ENCODE measurements around the gene PDHA1.

Gene PDHA1

DNA sequence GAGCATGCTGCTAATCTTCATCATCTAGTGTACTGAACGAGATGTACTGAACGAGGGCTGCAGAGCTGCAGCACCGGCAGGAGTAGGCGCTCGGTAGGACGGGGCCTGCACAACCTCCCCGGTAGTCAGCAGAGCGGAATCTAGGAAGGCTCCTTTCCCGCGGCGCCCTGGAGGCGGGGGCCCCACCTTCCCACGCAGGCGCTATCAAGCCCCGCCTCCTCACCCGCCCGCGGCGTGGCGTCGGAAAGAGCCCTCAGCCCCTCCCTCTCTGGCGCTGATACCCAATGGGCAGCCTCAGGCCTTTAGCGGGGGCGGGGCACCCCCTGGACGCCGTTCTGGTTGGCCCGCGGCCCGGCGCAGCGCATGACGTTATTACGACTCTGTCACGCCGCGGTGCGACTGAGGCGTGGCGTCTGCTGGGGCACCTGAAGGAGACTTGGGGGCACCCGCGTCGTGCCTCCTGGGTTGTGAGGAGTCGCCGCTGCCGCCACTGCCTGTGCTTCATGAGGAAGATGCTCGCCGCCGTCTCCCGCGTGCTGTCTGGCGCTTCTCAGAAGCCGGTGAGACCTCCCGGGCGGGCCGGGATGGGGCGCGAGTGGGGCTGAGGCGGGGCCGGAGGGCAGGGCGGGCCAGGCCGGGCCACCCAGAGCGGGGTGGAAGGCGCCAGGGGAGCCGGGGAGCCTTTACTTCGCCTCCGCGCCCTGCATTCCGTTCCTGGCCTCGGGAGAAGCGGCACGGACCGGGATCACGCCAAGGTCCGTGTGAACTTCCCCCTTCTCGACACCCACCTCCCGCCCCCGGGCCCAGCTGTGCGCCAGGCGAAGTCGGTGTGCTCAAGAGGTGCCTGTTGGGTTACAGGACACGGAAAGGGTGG lies at the start of gene PDHA1:
Gene PDHA1, plus strand, starts transcription at position 393 of the 874 bp plus-strand sequence. Its CDS starts 111 bp downstream, at position 504.
- TF ChIP-seq, protein P1, sequence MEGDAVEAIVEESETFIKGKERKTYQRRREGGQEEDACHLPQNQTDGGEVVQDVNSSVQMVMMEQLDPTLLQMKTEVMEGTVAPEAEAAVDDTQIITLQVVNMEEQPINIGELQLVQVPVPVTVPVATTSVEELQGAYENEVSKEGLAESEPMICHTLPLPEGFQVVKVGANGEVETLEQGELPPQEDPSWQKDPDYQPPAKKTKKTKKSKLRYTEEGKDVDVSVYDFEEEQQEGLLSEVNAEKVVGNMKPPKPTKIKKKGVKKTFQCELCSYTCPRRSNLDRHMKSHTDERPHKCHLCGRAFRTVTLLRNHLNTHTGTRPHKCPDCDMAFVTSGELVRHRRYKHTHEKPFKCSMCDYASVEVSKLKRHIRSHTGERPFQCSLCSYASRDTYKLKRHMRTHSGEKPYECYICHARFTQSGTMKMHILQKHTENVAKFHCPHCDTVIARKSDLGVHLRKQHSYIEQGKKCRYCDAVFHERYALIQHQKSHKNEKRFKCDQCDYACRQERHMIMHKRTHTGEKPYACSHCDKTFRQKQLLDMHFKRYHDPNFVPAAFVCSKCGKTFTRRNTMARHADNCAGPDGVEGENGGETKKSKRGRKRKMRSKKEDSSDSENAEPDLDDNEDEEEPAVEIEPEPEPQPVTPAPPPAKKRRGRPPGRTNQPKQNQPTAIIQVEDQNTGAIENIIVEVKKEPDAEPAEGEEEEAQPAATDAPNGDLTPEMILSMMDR (IDR thresholded peaks at IDR 0.05) = no peak

DNA sequence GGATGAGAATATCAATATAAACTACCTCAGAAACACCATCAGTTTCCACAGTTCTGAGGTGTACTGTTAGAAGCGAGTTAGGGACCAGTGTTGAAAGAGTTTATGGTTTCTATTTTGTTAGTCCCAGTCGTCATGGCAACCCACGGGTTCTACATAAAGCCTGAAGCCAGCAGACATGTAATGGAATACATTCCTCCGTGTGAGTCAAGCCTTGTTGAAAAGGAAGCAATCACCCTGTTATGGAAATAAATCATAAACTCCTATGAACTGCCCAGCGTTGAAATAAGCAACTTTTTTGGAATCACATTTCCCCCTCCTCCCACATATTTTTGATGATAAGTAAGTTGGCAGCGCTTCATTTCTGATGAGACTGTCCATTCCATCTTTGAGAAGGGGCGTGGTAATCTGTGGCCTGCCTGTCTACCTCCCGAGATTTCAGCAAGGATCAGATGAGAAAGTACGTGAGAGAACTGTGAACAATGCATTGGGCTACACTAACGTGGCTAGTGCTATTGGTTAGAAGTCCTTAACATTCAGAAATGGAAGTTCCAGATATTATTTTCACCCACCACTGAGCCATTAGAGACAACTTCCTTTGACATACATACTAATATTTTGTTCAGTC lies 40.4 kb upstream of the PDHA1 start:
- TF ChIP-seq, protein P1 (IDR thresholded peaks at IDR 0.05) = no peak

DNA sequence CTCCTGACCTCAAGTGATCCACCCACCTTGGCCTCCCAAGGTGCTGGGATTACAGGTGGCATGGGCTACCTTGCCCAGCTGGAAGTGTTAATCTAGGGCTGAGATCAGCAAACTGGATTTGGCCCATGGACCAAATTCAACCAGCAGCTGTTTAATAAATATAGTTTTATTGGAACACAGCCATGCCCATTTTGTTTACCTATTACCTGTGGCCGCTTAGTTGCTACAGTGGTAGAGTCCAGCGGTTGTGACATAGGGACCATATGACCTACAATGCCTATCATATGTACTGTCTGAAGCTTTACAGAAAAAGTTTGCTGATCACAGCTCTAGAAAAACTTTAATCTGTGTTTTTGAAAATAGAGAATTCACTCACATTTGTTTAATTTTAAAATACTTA lies 17.2 kb upstream of the PDHA1 start:
- TF ChIP-seq, protein P1 (IDR thresholded peaks at IDR 0.05) = no peak

DNA sequence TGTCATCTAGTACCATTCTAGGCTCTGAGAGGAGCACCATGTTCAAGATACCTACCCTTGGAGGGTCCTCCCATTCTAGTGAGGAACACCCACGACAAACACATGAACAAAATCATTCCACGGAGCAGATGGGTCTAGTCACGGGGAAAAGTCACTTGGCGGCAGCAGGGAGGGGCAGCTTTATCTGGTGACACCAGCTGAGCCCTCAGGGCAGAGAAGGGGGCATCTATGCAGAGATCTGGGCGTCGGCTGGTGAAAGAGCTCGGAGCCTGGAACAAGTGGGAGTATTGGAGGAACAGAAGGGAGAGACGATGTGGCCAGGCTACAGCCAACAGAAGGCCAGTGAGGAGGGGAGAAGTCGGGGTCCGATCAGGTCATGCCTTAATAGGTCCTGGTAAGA lies 11.9 kb upstream of the PDHA1 start:
- TF ChIP-seq, protein P1 (IDR thresholded peaks at IDR 0.05) = no peak

DNA sequence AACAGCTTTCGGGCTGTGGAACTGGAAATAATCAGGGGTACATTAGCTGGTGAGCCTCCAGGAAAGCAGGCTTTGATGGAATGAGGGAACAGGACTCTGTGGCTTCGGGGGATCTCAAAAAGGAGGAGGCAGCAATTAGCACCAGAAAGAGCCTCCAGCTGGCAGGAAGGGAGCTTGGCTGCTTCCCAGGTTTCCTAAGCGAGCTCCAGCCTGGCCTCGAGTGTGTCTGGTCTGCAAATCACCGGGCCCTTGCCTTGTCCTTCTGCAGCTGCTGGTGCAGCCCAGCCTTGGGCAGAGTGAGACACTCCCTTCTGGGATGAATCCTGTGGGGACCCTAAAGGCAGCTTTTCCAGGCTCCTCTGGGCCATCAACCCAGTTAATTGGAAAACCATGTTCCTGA lies 10.7 kb upstream of the PDHA1 start:
- TF ChIP-seq, protein P1 (IDR thresholded peaks at IDR 0.05) = no peak

DNA sequence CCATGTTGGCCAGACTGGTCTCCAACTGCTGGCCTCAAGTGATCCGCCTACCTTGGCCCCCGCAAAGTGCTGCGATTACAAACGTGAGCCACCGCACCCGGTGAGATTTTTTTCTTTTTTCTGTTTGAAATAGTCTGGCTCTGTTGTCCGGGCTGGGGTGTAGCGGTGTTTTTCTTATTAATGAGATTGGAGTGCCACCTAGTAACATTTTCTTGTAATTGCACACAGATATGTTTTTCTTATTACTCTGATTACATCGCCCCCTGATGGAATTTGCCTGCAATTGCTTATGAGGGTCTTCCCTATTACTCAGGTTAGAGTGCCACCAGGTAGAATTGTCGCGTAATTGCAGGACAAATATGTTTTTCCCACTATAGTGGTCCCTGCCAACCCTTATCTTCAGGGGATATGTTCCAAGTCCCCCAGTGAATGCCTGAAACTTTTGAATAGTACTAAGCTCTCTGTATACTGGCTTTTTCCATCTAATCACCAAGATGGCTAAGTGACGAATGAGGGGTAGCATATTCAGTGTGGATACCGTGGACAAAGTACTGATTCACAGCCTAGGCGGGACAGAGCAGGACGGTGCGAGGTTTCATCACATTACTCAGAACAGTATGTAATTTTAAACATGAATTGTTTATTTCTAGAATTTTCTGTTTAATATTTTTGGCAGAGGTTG lies 8.6 kb upstream of the PDHA1 start:
- TF ChIP-seq, protein P1 (IDR thresholded peaks at IDR 0.05) = peak; percentile 50

DNA sequence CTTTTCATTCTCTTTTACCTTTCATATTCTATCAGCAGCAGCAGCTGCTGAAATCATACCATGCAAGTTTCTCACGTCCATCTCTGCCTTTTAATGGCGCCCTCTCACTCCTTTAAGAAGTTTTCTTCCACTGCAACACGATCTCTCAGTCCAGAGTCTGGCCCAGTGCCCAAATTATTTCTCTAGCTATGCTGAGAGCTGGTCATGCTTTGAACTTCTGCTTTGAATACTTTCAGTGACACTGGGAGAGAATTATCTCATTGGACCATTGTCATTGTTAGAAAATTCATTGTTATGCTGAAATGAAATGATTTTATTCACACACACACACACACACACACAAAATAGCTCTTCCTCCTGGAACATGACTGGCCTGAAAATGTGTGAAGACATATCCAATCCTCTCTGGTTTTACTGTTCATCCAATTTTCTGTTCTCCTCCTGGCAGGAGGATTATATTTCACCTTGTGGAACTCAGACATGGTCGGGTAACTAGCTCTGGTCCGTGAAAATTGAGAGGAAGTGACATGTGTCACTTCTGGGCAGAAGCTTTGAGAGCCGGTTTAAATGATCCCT lies 1.3 kb upstream of the PDHA1 start:
- TF ChIP-seq, protein P1 (IDR thresholded peaks at IDR 0.05) = no peak
